Endothelial cell of umbilical vein (primary cell): ENCODE results near the gene TMEM14A. TPM values are rescaled to one million over a fixed set of nuclear protein-coding genes. Genes with fewer than 3 reads are reported as not detected.

Source experiments
- BruUV-seq: library from RNA; stranded (reverse); fragments of 400-500 nt; replicated peaks from 2 replicates; lab custom pipeline; 2021; lab: Mats Ljungman, UMichigan
- CTCF ChIA-PET: fragments of 300-600, 350-600 bp; sonication (Branson Sonifier 250); formaldehyde crosslinking; loops from one replicate; lab custom pipeline; 2021; ENCODE audit warnings: antibody characterized with exemption, inconsistent platforms; lab: Charles Lee
- POLR2A ChIA-PET: fragments of 300-600, 350-600 bp; sonication (Branson Sonifier 250); formaldehyde crosslinking; loops from one replicate; lab custom pipeline; 2021; ENCODE audit warnings: antibody characterized with exemption, inconsistent platforms; lab: Charles Lee
- DNase-seq: peaks from one replicate; pipeline ENCODE4 v3.0.0-alpha.2; 2011; ENCODE audit warnings: low read depth, low spot score
- FAIRE-seq: peaks from 2 replicates; lab custom pipeline; 2011; peaks lifted over from hg19 to GRCh38; lab: Jason Lieb, UNC
- H2AFZ ChIP-seq: 2 replicates; pipeline ENCODE4 v1.6.0; 2012; ENCODE audit warnings: low read depth, low read length, control low read depth, inconsistent platforms
- H3K27ac ChIP-seq: 2 replicates; pipeline ENCODE4 v1.5.1; 2011; ENCODE audit warnings: low read depth, mild to moderate bottlenecking, control low read depth, low read length, moderate library complexity; ENCODE audit not compliant: insufficient read depth
- H3K27me3 ChIP-seq, 2 experiments: 2 replicates each; pipeline versions ENCODE4 v1.6.0 to v1.6.1; 2011; ENCODE audit warnings: low read length in 2 of 2, mixed read lengths in 1 of 2; ENCODE audit not compliant: control insufficient read depth in 2 of 2, insufficient read depth in 2 of 2
- H3K36me3 ChIP-seq, 2 experiments: 2 replicates in 1 of 2; 3 replicates in 1 of 2; pipeline ENCODE4 v1.5.1; 2011; ENCODE audit warnings: low read length in 2 of 2, mild to moderate bottlenecking in 1 of 2, moderate library complexity in 1 of 2; ENCODE audit not compliant: control insufficient read depth in 2 of 2, insufficient read depth in 2 of 2; ENCODE audit errors: extremely low read depth in 1 of 2
- H3K4me1 ChIP-seq: 3 replicates; pipeline ENCODE4 v1.5.1; 2011; ENCODE audit warnings: mild to moderate bottlenecking, low read length; ENCODE audit not compliant: control insufficient read depth, insufficient read depth; ENCODE audit errors: extremely low read depth
- H3K4me2 ChIP-seq: 2 replicates; pipeline ENCODE4 v1.6.1; 2011; ENCODE audit warnings: low read length, control low read depth, mixed read lengths; ENCODE audit not compliant: insufficient read depth
- H3K4me3 ChIP-seq, 3 experiments: fragments of 200-600 bp in 1 of 3; sonication (generic), shearing (Covaris generic) in 1 of 3; replicated peaks in 1 of 3; 2 replicates each; pipeline ENCODE4 v1.5.1; 2011 to 2016; ENCODE audit warnings: control low read depth in 3 of 3, low read length in 3 of 3, mild to moderate bottlenecking in 2 of 3, inconsistent platforms in 1 of 3, low read depth in 1 of 3, moderate library complexity in 1 of 3; ENCODE audit not compliant: insufficient read depth in 1 of 3
- H3K79me2 ChIP-seq: 2 replicates; pipeline ENCODE4 v1.6.0; 2012; ENCODE audit warnings: low read length, inconsistent platforms; ENCODE audit not compliant: control insufficient read depth, insufficient read depth
- H3K9ac ChIP-seq: replicated peaks from 2 replicates; pipeline ENCODE3; 2011; ENCODE audit warnings: low read length, control low read depth; ENCODE audit not compliant: insufficient read depth; ENCODE audit errors: extremely low read depth
- H3K9me1 ChIP-seq: replicated peaks from 3 replicates; pipeline ENCODE4 v1.6.0; 2011; ENCODE audit warnings: mild to moderate bottlenecking, low read length; ENCODE audit not compliant: control insufficient read depth, insufficient read depth; ENCODE audit errors: extremely low read depth
- H3K9me3 ChIP-seq: replicated peaks from 2 replicates; pipeline ENCODE4 v1.5.1; 2012; ENCODE audit warnings: low read length, inconsistent platforms; ENCODE audit not compliant: control insufficient read depth, insufficient read depth
- H4K20me1 ChIP-seq: replicated peaks from 2 replicates; pipeline ENCODE3; 2011; ENCODE audit warnings: mild to moderate bottlenecking, low read length; ENCODE audit not compliant: control insufficient read depth, insufficient read depth; ENCODE audit errors: extremely low read depth
- EZH2 ChIP-seq: IDR thresholded peaks from 2 replicates; pipeline ENCODE4 v1.6.1; 2012; ENCODE audit warnings: borderline replicate concordance, low read depth, mild to moderate bottlenecking, moderate library complexity, low read length, inconsistent platforms; ENCODE audit not compliant: severe bottlenecking
- FOS ChIP-seq: IDR thresholded peaks from 2 replicates; pipeline ENCODE4 v1.6.1; 2011; ENCODE audit warnings: mild to moderate bottlenecking, low read length, moderate library complexity, borderline replicate concordance; ENCODE audit not compliant: insufficient read depth
- GATA2 ChIP-seq: IDR thresholded peaks from 2 replicates; pipeline ENCODE4 v1.7.0; 2011; ENCODE audit warnings: low read depth, mild to moderate bottlenecking, moderate library complexity, mixed read lengths, low read length; ENCODE audit not compliant: insufficient read length, insufficient read depth
- JUN ChIP-seq: IDR thresholded peaks from 2 replicates; pipeline ENCODE4 v1.6.1; 2011; ENCODE audit warnings: borderline replicate concordance, low read depth; ENCODE audit not compliant: insufficient read length, insufficient read depth
- MYC ChIP-seq: IDR thresholded peaks from one replicate; pipeline ENCODE4 v1.6.1; 2011; ENCODE audit warnings: mild to moderate bottlenecking, low read depth, low read length
- POLR2A ChIP-seq: IDR thresholded peaks from 2 replicates; pipeline ENCODE4 v1.6.1; 2012; ENCODE audit warnings: low read depth, mild to moderate bottlenecking, control low read depth, low read length
- POLR2AphosphoS5 ChIP-seq: IDR thresholded peaks from 2 replicates; pipeline ENCODE4 v1.6.1; 2012; ENCODE audit warnings: low read depth, mild to moderate bottlenecking, control low read depth, low read length, moderate library complexity; ENCODE audit not compliant: insufficient read depth
- dilution Hi-C: fragments of 300-500 bp; cut with MboI; formaldehyde crosslinking; loops from one replicate; pipeline ENCODE4 v1.15.0; 2019; ENCODE audit warnings: low sequenced_read_pairs; ENCODE audit not compliant: extremely low pct_ligation_motif_present
- intact Hi-C: fragments of 100-400 bp; cut with micrococcal nuclease; formaldehyde crosslinking; loops from one replicate; pipeline ENCODE4 v1.10.0; 2022
- polyA plus RNA-seq, 4 experiments: library from polyadenylated mRNA; depleted of rRNA in 3 of 4; stranded (reverse) in 3 of 4; unstranded in 1 of 4; fragments of >200 nt; gene quantifications; 2 replicates each; pipeline versions ENCODE4 v1.2.1 to v1.2.3, GENCODE V29; 2011 to 2012; ENCODE audit warnings: missing spikeins in 1 of 4
- total RNA-seq: library from RNA; stranded (reverse); gene quantifications from 2 replicates; pipeline ENCODE4 v1.2.3, GENCODE V29; 2021
- TF ChIP-seq, protein P1 (sequence below): IDR thresholded peaks from 2 replicates; pipeline ENCODE4 v1.6.1; 2011; ENCODE audit not compliant: insufficient read depth, insufficient read length
- TF ChIP-seq, protein P2 (sequence below), 2 donors: IDR thresholded peaks; 1 replicate in 1 of 2; 2 replicates in 1 of 2; pipeline ENCODE4 v1.5.1; 2011; ENCODE audit warnings: low read length in 2 of 2, mild to moderate bottlenecking in 2 of 2, moderate library complexity in 2 of 2, control low read depth in 1 of 2, inconsistent platforms in 1 of 2, low read depth in 1 of 2; ENCODE audit not compliant: insufficient read depth in 1 of 2; ENCODE audit errors: extremely low read depth in 1 of 2

TMEM14A gene
- total and polyA plus RNA-seq, 2 donors (not counting 3 experiments of a cell fraction or from before 2014, with no cell fraction given) = 19.5 to 33.7 TPM

DNA sequence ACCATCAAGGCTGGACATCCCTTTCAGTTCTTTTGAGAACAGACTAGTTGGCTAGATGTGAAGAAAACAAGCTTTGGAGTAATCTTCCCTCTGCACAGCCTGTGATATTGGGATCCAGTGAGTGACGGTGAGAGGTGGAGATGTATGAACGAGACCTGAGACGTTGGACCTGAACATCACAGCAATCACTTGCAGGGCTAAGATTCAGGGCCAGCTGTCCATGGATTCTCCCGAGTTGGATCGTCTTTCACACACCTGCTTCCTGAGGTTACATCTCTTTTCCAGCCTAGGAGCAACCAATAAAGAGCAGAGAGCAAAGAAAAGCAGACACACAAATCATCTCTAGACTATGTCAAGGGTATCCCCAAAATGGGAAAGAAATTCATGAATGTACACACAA, 30.0 kb upstream of the TMEM14A start:
- dilution Hi-C loops (no loop called here), intact Hi-C loops (no loop called here)
- no peaks in the 10 kb centered on the region for H3K9me3 ChIP-seq
- ChIA-PET POLR2A (no interaction called here), CTCF (interaction anchor here (1.1 to 2.2 kb wide), 4 partner anchors 8 to 224 kb away, joined by 3 to 23 read pairs (median 4); no protein-coding TSS in a partner anchor)
- peaks cover 3% of the 10 kb centered on the region for H3K4me1 ChIP-seq
- H2AFZ ChIP-seq = no peak overlapping the region
- no peak for DNase-seq
- TF ChIP-seq EZH2 = no peak
- H3K4me2 ChIP-seq = no peak overlapping the region
- no peak for FAIRE-seq
- H3K27ac ChIP-seq = no peak overlapping the region
- no peaks in the 10 kb centered on the region for H4K20me1 ChIP-seq
- no peak overlapping the region for H3K4me3 ChIP-seq
- H3K27me3 ChIP-seq = peaks cover 0 to 2% of the 10 kb centered on the region in 2 experiments
- H3K36me3 ChIP-seq = no peaks in the 10 kb centered on the region
- H3K9ac ChIP-seq = no peak overlapping the region
- BruUV-seq = no TSS peak
- no peaks in the 10 kb centered on the region for H3K9me1 ChIP-seq
- no peaks in the 10 kb centered on the region for H3K79me2 ChIP-seq

DNA sequence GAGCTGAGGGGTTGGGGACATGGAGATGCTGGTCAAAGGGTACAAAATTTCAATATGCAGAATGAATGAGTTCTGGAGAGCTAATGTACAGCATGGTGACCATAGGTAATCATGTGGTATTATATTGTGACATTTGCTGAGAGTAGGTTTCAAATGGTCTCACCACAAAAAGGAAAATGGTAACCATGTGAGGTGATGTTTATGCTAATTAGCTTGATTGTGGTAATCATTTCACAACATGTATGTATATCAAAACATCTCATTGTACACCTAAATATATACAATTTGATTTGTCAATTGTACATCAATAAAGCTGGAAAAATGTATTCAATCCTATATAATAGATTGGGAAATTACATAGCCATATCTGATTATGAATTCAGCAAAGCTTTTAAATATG, 29.5 kb upstream of the TMEM14A start:
- TF ChIP-seq, protein P1, sequence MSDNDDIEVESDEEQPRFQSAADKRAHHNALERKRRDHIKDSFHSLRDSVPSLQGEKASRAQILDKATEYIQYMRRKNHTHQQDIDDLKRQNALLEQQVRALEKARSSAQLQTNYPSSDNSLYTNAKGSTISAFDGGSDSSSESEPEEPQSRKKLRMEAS = no peak
- TF ChIP-seq, protein P2, sequence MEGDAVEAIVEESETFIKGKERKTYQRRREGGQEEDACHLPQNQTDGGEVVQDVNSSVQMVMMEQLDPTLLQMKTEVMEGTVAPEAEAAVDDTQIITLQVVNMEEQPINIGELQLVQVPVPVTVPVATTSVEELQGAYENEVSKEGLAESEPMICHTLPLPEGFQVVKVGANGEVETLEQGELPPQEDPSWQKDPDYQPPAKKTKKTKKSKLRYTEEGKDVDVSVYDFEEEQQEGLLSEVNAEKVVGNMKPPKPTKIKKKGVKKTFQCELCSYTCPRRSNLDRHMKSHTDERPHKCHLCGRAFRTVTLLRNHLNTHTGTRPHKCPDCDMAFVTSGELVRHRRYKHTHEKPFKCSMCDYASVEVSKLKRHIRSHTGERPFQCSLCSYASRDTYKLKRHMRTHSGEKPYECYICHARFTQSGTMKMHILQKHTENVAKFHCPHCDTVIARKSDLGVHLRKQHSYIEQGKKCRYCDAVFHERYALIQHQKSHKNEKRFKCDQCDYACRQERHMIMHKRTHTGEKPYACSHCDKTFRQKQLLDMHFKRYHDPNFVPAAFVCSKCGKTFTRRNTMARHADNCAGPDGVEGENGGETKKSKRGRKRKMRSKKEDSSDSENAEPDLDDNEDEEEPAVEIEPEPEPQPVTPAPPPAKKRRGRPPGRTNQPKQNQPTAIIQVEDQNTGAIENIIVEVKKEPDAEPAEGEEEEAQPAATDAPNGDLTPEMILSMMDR (IDR thresholded peaks at IDR 0.05; ENCODE audit: extremely low read depth in 1 of 2, insufficient read depth in 1 of 2, low read depth in 1 of 2, low read length in 2 of 2) = no peak
- TF ChIP-seq FOS (no peak), POLR2A (no peak), EZH2 (no peak), MYC (no peak), POLR2AphosphoS5 (no peak), GATA2 (no peak), JUN (no peak)
- Histone ChIP-seq H2AFZ (no peak overlapping the region), H3K9ac (no peak overlapping the region), H3K4me3 (no peak overlapping the region), H3K27ac (no peak overlapping the region), H3K4me1 (peaks cover 3% of the 10 kb centered on the region), H3K4me2 (no peak overlapping the region), H3K9me3 (no peaks in the 10 kb centered on the region), H3K27me3 (peaks cover 0 to 2% of the 10 kb centered on the region in 2 experiments), H3K36me3 (no peaks in the 10 kb centered on the region), H3K9me1 (no peaks in the 10 kb centered on the region), H3K79me2 (no peaks in the 10 kb centered on the region), H4K20me1 (no peaks in the 10 kb centered on the region)
- ChIA-PET CTCF (interaction anchor here (1.1 to 2.2 kb wide), 5 partner anchors 8 to 224 kb away, joined by 3 to 23 read pairs (median 4); no protein-coding TSS in a partner anchor), POLR2A (no interaction called here)
- dilution Hi-C loops = no loop called here
- FAIRE-seq = no peak
- no TSS peak for BruUV-seq
- no peak for DNase-seq
- intact Hi-C loops = no loop called here
